Trophoblast cell (in vitro differentiated cells and primary cell): ENCODE measurements around the gene MMRN2.

ENCODE experiments used
- DNase-seq, 2 donors: peaks; one replicate each; pipeline ENCODE4 v3.0.0-alpha.2; 2016
- H2AFZ ChIP-seq: 2 replicates; pipeline ENCODE4 v1.6.1; 2013; ENCODE audit warnings: low read length, moderate library complexity, mild to moderate bottlenecking; ENCODE audit not compliant: insufficient read depth, poor library complexity
- H2AK5ac ChIP-seq: 2 replicates; pipeline ENCODE4 v1.6.1; 2013; ENCODE audit warnings: mild to moderate bottlenecking, low read length
- H2BK120ac ChIP-seq: 2 replicates; pipeline ENCODE4 v1.6.1; 2013; ENCODE audit warnings: low read length, mild to moderate bottlenecking, moderate library complexity; ENCODE audit not compliant: insufficient read depth, poor library complexity
- H2BK12ac ChIP-seq: 2 replicates; pipeline ENCODE4 v1.6.1; 2013; ENCODE audit warnings: mild to moderate bottlenecking, low read length, moderate library complexity
- H2BK5ac ChIP-seq: 2 replicates; pipeline ENCODE4 v1.6.1; 2013; ENCODE audit warnings: low read length, low read depth, moderate library complexity, mild to moderate bottlenecking; ENCODE audit not compliant: poor library complexity
- H3K14ac ChIP-seq: 2 replicates; pipeline ENCODE4 v1.6.1; 2013; ENCODE audit warnings: mild to moderate bottlenecking, low read length
- H3K18ac ChIP-seq: 2 replicates; pipeline ENCODE4 v1.6.1; 2013; ENCODE audit warnings: mild to moderate bottlenecking, low read length
- H3K23ac ChIP-seq: 2 replicates; pipeline ENCODE4 v1.6.1; 2013; ENCODE audit warnings: low read length
- H3K27ac ChIP-seq: 2 replicates; pipeline ENCODE4 v1.5.1; 2013; ENCODE audit warnings: low read depth, mild to moderate bottlenecking, inconsistent platforms, low read length, moderate library complexity
- H3K27me3 ChIP-seq: 2 replicates; pipeline ENCODE4 v1.6.1; 2013; ENCODE audit warnings: inconsistent platforms, mild to moderate bottlenecking, low read length, moderate library complexity; ENCODE audit not compliant: insufficient read depth
- H3K36me3 ChIP-seq, 2 experiments: 1 replicate in 1 of 2; 2 replicates in 1 of 2; pipeline ENCODE4 v1.6.1; 2013; ENCODE audit warnings: low read length in 2 of 2, mild to moderate bottlenecking in 2 of 2, moderate library complexity in 1 of 2; ENCODE audit not compliant: insufficient read depth in 2 of 2, control insufficient read depth in 1 of 2
- H3K4ac ChIP-seq: 2 replicates; pipeline ENCODE4 v1.6.1; 2013; ENCODE audit warnings: low read depth, mild to moderate bottlenecking, low read length, moderate library complexity
- H3K4me1 ChIP-seq, 2 experiments: 1 replicate in 1 of 2; 2 replicates in 1 of 2; pipeline ENCODE4 v1.6.1; 2013; ENCODE audit warnings: low read length in 2 of 2, mild to moderate bottlenecking in 2 of 2, moderate library complexity in 1 of 2; ENCODE audit not compliant: insufficient read depth in 2 of 2, control insufficient read depth in 1 of 2
- H3K4me2 ChIP-seq: 2 replicates; pipeline ENCODE4 v1.6.1; 2013; ENCODE audit warnings: inconsistent platforms, mild to moderate bottlenecking, low read length, moderate library complexity
- H3K4me3 ChIP-seq: 2 replicates; pipeline ENCODE4 v1.5.1; 2013; ENCODE audit warnings: mild to moderate bottlenecking, low read depth, low read length, inconsistent platforms
- H3K79me1 ChIP-seq: one replicate; pipeline ENCODE4 v1.6.1; 2013; ENCODE audit warnings: low read length
- H3K79me2 ChIP-seq: 2 replicates; pipeline ENCODE4 v1.6.1; 2013; ENCODE audit warnings: low read length, mild to moderate bottlenecking; ENCODE audit not compliant: control insufficient read depth, insufficient read depth, poor library complexity
- H3K9ac ChIP-seq: 2 replicates; pipeline ENCODE4 v1.6.1; 2013; ENCODE audit warnings: mild to moderate bottlenecking, low read length
- H3K9me3 ChIP-seq: 2 replicates; pipeline ENCODE4 v1.6.1; 2013; ENCODE audit warnings: low read depth, mild to moderate bottlenecking, control low read depth, inconsistent platforms, low read length; ENCODE audit not compliant: insufficient read depth
- H4K12ac ChIP-seq: 2 replicates; pipeline ENCODE4 v1.6.1; 2013; ENCODE audit warnings: low read depth, mild to moderate bottlenecking, low read length, moderate library complexity
- H4K8ac ChIP-seq: 2 replicates; pipeline ENCODE4 v1.6.1; 2013; ENCODE audit warnings: low read depth, mild to moderate bottlenecking, low read length, moderate library complexity
- H4K91ac ChIP-seq: one replicate; pipeline ENCODE4 v1.6.1; 2013; ENCODE audit warnings: low read depth, mild to moderate bottlenecking, low read length, moderate library complexity
- WGBS: extraction: QIAGEN DNeasy Blood & Tissue Kit; methylation state at CpG from one replicate; pipeline ENCODE4 v1.1.7; 2013; ENCODE audit warnings: missing lambda C conversion rate; ENCODE audit not compliant: insufficient read length, insufficient coverage; ENCODE audit errors: extremely low coverage; 5-methylcytosine and 5-hydroxymethylcytosine counted together

Gene MMRN2

GRCh38 chr10:86965986-86966654 lies 8.7 kb upstream of the MMRN2 start:
- H2AFZ ChIP-seq = no peak overlapping the region
- no peak overlapping the region for H3K4me2 ChIP-seq
- DNase-seq = no peak
- no peaks in the 10 kb centered on the region for H3K27me3 ChIP-seq
- H3K18ac ChIP-seq = no peak overlapping the region
- no peak overlapping the region for H3K27ac ChIP-seq
- no peak overlapping the region for H3K9ac ChIP-seq
- no peak overlapping the region for H2AK5ac ChIP-seq
- H3K4ac ChIP-seq = no peak overlapping the region
- peak overlapping the region; percentile 8 for H4K8ac ChIP-seq
- no peak overlapping the region for H3K23ac ChIP-seq
- H3K4me3 ChIP-seq = no peak overlapping the region
- H4K91ac ChIP-seq = no peak overlapping the region
- H3K36me3 ChIP-seq = no peaks in the 10 kb centered on the region
- no peak overlapping the region for H3K14ac ChIP-seq
- H3K9me3 ChIP-seq = peaks cover 4% of the 10 kb centered on the region
- H4K12ac ChIP-seq = no peak overlapping the region
- H2BK5ac ChIP-seq = no peak overlapping the region
- peaks cover 3% of the 10 kb centered on the region for H3K79me1 ChIP-seq
- no peak overlapping the region for H2BK120ac ChIP-seq
- H3K4me1 ChIP-seq = peaks cover 5 to 12% of the 10 kb centered on the region in 2 experiments
- no CpG with 5 or more reads among the region's 11 CpGs for WGBS
- H2BK12ac ChIP-seq = no peak overlapping the region
- H3K79me2 ChIP-seq = peaks cover 2% of the 10 kb centered on the region

- no peak overlapping the region for H4K8ac ChIP-seq
- no peak overlapping the region for H3K4me2 ChIP-seq
- no peaks in the 10 kb centered on the region for H3K79me2 ChIP-seq
- H2BK12ac ChIP-seq = no peak overlapping the region
- WGBS = no CpG with 5 or more reads among the region's 2 CpGs
- no peak overlapping the region for H4K12ac ChIP-seq
- no peaks in the 10 kb centered on the region for H3K36me3 ChIP-seq
- H3K27me3 ChIP-seq = no peaks in the 10 kb centered on the region
- H3K79me1 ChIP-seq = no peaks in the 10 kb centered on the region
- no peak overlapping the region for H3K9ac ChIP-seq
- no peak for DNase-seq
- no peak overlapping the region for H3K23ac ChIP-seq
- no peak overlapping the region for H3K18ac ChIP-seq
- H2AFZ ChIP-seq = no peak overlapping the region
- no peak overlapping the region for H2BK120ac ChIP-seq
- no peak overlapping the region for H3K27ac ChIP-seq
- peaks cover under 1 to 9% of the 10 kb centered on the region in 2 experiments for H3K4me1 ChIP-seq
- no peak overlapping the region for H2BK5ac ChIP-seq
- no peak overlapping the region for H4K91ac ChIP-seq
- H2AK5ac ChIP-seq = no peak overlapping the region
- H3K4ac ChIP-seq = no peak overlapping the region
- H3K14ac ChIP-seq = no peak overlapping the region
- H3K4me3 ChIP-seq = no peak overlapping the region
- H3K9me3 ChIP-seq = peaks cover 6% of the 10 kb centered on the region
Measured at GRCh38 chr10:86964847-86965190, 7.4 kb upstream of the MMRN2 start.

GRCh38 chr10:86964061-86964846 lies 6.8 kb upstream of the MMRN2 start:
- H2BK120ac ChIP-seq = no peak overlapping the region
- H3K36me3 ChIP-seq = no peaks in the 10 kb centered on the region
- no peak overlapping the region for H3K18ac ChIP-seq
- H2BK5ac ChIP-seq = no peak overlapping the region
- H4K12ac ChIP-seq = no peak overlapping the region
- H4K8ac ChIP-seq = no peak overlapping the region
- H3K14ac ChIP-seq = no peak overlapping the region
- peaks cover 6% of the 10 kb centered on the region for H3K9me3 ChIP-seq
- H2BK12ac ChIP-seq = no peak overlapping the region
- H3K27ac ChIP-seq = no peak overlapping the region
- H2AFZ ChIP-seq = no peak overlapping the region
- H3K4me2 ChIP-seq = no peak overlapping the region
- DNase-seq = no peak
- H3K27me3 ChIP-seq = no peaks in the 10 kb centered on the region
- H3K9ac ChIP-seq = no peak overlapping the region
- H3K4ac ChIP-seq = no peak overlapping the region
- H2AK5ac ChIP-seq = no peak overlapping the region
- H3K4me3 ChIP-seq = no peak overlapping the region
- WGBS = no CpG with 5 or more reads among the region's 13 CpGs
- no peak overlapping the region for H4K91ac ChIP-seq
- no peaks in the 10 kb centered on the region for H3K79me1 ChIP-seq
- no peak overlapping the region for H3K23ac ChIP-seq
- no peaks in the 10 kb centered on the region for H3K79me2 ChIP-seq
- H3K4me1 ChIP-seq = peaks cover 6 to 15% of the 10 kb centered on the region in 2 experiments

- Histone ChIP-seq H3K79me2 (no peaks in the 10 kb centered on the region), H2AK5ac (no peak overlapping the region), H3K4me2 (no peak overlapping the region), H3K9ac (no peak overlapping the region), H2BK12ac (no peak overlapping the region), H3K4me1 (peaks cover 13 to 23% of the 10 kb centered on the region in 2 experiments), H3K18ac (no peak overlapping the region), H3K27me3 (no peaks in the 10 kb centered on the region), H3K27ac (no peak overlapping the region), H4K12ac (no peak overlapping the region), H3K4me3 (no peak overlapping the region), H3K9me3 (peaks cover 6% of the 10 kb centered on the region), H2BK5ac (no peak overlapping the region), H3K14ac (no peak overlapping the region), H3K79me1 (peaks cover 3% of the 10 kb centered on the region), H3K23ac (no peak overlapping the region), H3K4ac (no peak overlapping the region), H2BK120ac (no peak overlapping the region), H4K8ac (no peak overlapping the region), H3K36me3 (no peaks in the 10 kb centered on the region), H4K91ac (no peak overlapping the region), H2AFZ (no peak overlapping the region)
- no CpG with 5 or more reads among the region's 12 CpGs for WGBS
- DNase-seq = no peak
Measured at GRCh38 chr10:86963341-86963919, 6.0 kb upstream of the MMRN2 start.
